DOHH2 (cell line): ENCODE results near the gene COL23A1.

Experiments used
- H3F3A ChIP-seq: fragments of 200-600 bp; sonication (generic), shearing (Covaris generic); 2 replicates; pipeline ENCODE4 v1.6.0; 2016; ENCODE audit warnings: antibody characterized with exemption, mild to moderate bottlenecking; ENCODE audit not compliant: control insufficient read depth, insufficient read depth
- H3K27ac ChIP-seq: fragments of 200-600 bp; sonication (generic); 2 replicates; pipeline ENCODE4 v1.5.1; 2014; ENCODE audit warnings: low read depth, mild to moderate bottlenecking, low read length, moderate library complexity
- H3K27me3 ChIP-seq: fragments of 200-600 bp; sonication (generic); 2 replicates; pipeline ENCODE4 v1.6.1; 2014; ENCODE audit warnings: mild to moderate bottlenecking, low read length, mixed read lengths; ENCODE audit not compliant: control insufficient read depth
- H3K36me3 ChIP-seq: fragments of 200-600 bp; sonication (generic); 2 replicates; pipeline ENCODE4 v1.6.1; 2014; ENCODE audit warnings: mild to moderate bottlenecking, low read length, moderate library complexity, mixed read lengths; ENCODE audit not compliant: control insufficient read depth
- H3K4me1 ChIP-seq: fragments of 200-600 bp; sonication (generic); 2 replicates; pipeline ENCODE4 v1.6.1; 2014; ENCODE audit warnings: mild to moderate bottlenecking, low read length, mixed read lengths; ENCODE audit not compliant: control insufficient read depth
- H3K4me2 ChIP-seq: fragments of 200-600 bp; sonication (generic); 2 replicates; pipeline ENCODE4 v1.6.0; 2014; ENCODE audit warnings: mild to moderate bottlenecking, low read length, moderate library complexity
- H3K4me3 ChIP-seq: fragments of 200-600 bp; sonication (generic); 2 replicates; pipeline ENCODE4 v1.5.1; 2014; ENCODE audit warnings: mild to moderate bottlenecking, low read length, mixed read lengths
- H3K79me2 ChIP-seq: fragments of 200-600 bp; sonication (generic); 2 replicates; pipeline ENCODE4 v1.6.1; 2014; ENCODE audit warnings: mild to moderate bottlenecking, low read length, mixed read lengths; ENCODE audit not compliant: control insufficient read depth
- H3K9me2 ChIP-seq: fragments of 200-600 bp; sonication (generic); replicated peaks from 2 replicates; pipeline ENCODE4 v1.6.1; 2014; ENCODE audit warnings: mild to moderate bottlenecking, low read length, mixed read lengths; ENCODE audit not compliant: control insufficient read depth
- H3K9me3 ChIP-seq: fragments of 200-600 bp; sonication (generic); 2 replicates; pipeline ENCODE4 v1.6.1; 2014; ENCODE audit warnings: antibody characterized with exemption, low read length, mixed read lengths; ENCODE audit not compliant: control insufficient read depth, insufficient read depth
- H4K20me1 ChIP-seq: fragments of 200-600 bp; sonication (generic); 2 replicates; pipeline ENCODE4 v1.6.0; 2014; ENCODE audit warnings: low read depth, mild to moderate bottlenecking, antibody characterized with exemption, low read length, moderate library complexity; ENCODE audit not compliant: control insufficient read depth, insufficient read depth
- EZH2phosphoT487 ChIP-seq: fragments of 200-600 bp; sonication (generic); IDR thresholded peaks from 2 replicates; pipeline ENCODE4 v1.6.1; 2017; ENCODE audit warnings: borderline replicate concordance, mild to moderate bottlenecking, antibody characterized with exemption, low read length, moderate library complexity, mixed read lengths
- TF ChIP-seq, protein P1 (sequence below): fragments of 200-600 bp; sonication (generic); IDR thresholded peaks from one replicate; pipeline ENCODE4 v1.5.1; 2014; ENCODE audit warnings: antibody characterized with exemption, mild to moderate bottlenecking, low read depth, low read length; ENCODE audit not compliant: poor library complexity, severe bottlenecking

The COL23A1 gene

DNA sequence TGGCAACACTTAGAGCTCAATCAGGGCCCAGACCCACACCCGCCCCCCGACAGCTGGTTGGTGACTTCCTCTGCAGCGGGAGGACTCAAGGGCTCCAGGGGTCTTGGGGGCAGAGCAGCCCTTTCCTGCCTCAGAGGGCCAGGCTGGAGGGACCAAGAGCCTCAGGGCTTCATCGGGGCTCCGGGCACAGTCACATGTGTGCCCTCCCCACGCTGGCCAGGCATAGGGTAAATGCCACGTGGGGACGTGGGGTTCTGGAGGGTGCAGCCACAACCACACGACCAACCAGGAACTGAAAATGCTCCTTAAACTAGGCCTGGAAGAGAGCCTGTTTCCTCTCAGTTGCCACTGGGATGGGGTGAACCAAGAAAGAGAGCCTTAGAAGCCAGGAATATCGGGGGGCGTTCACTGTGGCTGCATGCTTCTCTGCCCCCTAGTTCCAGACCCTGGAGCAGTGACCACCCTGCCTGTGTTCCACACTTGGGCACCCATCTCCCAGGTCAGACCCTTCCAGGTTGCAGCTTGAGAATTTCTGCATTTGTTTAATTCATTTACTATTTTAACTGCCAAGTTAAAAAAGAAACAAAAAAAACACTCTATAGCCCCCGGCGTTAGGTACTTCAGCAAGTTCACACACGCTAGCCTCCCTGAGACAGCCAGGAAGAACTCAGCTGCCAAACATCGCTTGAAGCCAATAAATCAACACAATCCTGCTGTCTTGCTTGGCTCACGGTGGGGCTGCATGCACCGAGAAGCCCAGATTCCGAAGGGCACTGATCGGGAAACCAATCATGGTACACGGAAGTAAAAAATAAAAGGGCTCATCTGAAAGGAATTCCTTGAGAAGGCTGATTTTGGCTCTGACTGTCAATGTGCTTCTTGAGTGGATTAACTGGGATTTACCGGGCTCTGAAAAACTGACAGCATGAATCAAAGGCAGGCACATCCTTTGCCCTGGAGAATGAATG lies 301.5 kb downstream of the COL23A1 start:
- H3K9me2 ChIP-seq = no peaks in the 10 kb centered on the region
- peaks cover 15% of the 10 kb centered on the region for H3K4me1 ChIP-seq
- no peaks in the 10 kb centered on the region for H3K27me3 ChIP-seq
- 0 out of 2 replicates have a peak, but pooled peaks cover 6% of the 10 kb centered on the region for H3F3A ChIP-seq
- no peaks in the 10 kb centered on the region for H4K20me1 ChIP-seq
- no peaks in the 10 kb centered on the region for H3K36me3 ChIP-seq
- TF ChIP-seq EZH2phosphoT487 = no peak
- TF ChIP-seq, protein P1, sequence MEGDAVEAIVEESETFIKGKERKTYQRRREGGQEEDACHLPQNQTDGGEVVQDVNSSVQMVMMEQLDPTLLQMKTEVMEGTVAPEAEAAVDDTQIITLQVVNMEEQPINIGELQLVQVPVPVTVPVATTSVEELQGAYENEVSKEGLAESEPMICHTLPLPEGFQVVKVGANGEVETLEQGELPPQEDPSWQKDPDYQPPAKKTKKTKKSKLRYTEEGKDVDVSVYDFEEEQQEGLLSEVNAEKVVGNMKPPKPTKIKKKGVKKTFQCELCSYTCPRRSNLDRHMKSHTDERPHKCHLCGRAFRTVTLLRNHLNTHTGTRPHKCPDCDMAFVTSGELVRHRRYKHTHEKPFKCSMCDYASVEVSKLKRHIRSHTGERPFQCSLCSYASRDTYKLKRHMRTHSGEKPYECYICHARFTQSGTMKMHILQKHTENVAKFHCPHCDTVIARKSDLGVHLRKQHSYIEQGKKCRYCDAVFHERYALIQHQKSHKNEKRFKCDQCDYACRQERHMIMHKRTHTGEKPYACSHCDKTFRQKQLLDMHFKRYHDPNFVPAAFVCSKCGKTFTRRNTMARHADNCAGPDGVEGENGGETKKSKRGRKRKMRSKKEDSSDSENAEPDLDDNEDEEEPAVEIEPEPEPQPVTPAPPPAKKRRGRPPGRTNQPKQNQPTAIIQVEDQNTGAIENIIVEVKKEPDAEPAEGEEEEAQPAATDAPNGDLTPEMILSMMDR = no peak
- no peak overlapping the region for H3K4me3 ChIP-seq
- H3K27ac ChIP-seq = no peak overlapping the region
- peaks cover 4% of the 10 kb centered on the region for H3K9me3 ChIP-seq
- H3K79me2 ChIP-seq = no peaks in the 10 kb centered on the region
- H3K4me2 ChIP-seq = no peak overlapping the region

DNA sequence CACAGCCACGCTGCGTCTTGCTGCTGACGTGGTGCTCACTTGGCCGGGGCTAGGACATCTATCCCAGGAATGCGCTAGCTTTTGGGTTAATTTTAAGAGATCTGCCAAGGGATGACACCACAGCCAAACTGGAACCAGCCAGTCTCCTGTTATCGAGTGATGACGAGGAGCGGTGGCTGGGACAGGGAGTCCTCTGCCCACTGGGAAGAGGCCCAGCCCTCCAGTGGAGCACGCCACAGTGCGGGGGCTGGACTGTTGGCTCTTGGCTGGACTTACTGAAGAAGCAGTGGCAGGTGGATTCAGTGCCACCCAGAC lies 302.4 kb downstream of the COL23A1 start:
- TF ChIP-seq EZH2phosphoT487 = no peak
- TF ChIP-seq, protein P1 = no peak
- Histone ChIP-seq H3K27ac (no peak overlapping the region), H3K4me2 (no peak overlapping the region), H3K4me1 (peaks cover 15% of the 10 kb centered on the region), H3K79me2 (no peaks in the 10 kb centered on the region), H3K36me3 (no peaks in the 10 kb centered on the region), H3F3A (0 out of 2 replicates have a peak, but pooled peaks cover 6% of the 10 kb centered on the region), H4K20me1 (no peaks in the 10 kb centered on the region), H3K27me3 (no peaks in the 10 kb centered on the region), H3K4me3 (no peak overlapping the region), H3K9me3 (peaks cover 6% of the 10 kb centered on the region), H3K9me2 (no peaks in the 10 kb centered on the region)

DNA sequence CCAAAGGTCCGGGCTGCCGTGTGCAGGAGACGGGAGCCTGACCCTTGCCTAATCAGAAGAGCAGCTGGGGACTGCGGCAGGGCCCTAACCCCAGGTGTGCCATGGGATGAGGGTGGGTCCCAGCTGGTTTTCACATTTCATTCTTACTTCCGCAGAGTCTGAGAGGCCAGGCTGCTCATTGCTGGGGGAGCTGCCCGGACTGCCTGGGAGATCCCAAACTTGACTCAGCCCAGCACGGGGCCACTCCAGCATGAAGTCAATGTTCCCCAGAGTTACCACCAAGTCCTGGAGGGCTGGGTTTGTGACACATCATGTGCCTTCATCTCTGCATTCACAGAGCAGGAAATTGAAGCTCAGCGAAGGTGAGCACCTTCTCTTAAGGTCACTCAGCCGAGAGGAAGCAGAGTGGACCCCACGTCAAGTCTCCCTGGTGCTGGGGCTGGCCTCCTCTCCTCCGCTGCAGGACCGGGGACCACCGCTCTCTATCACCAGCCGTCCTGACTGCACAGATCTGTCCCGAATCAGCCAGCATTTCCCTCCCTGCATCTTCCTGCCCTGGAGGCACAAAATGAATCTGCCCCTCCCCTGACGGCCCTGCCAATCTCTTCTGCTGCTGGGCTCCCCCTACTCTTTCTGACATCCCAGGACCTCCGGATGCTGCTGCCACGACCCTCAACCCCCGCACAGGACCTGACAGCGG lies 303.0 kb downstream of the COL23A1 start:
- H3K9me2 ChIP-seq = no peaks in the 10 kb centered on the region
- no peak overlapping the region for H3K4me2 ChIP-seq
- peaks cover 6% of the 10 kb centered on the region for H3K9me3 ChIP-seq
- no peak overlapping the region for H3K4me3 ChIP-seq
- H4K20me1 ChIP-seq = no peaks in the 10 kb centered on the region
- TF ChIP-seq EZH2phosphoT487 = no peak
- TF ChIP-seq, protein P1 = no peak
- no peaks in the 10 kb centered on the region for H3K36me3 ChIP-seq
- no peak overlapping the region for H3K27ac ChIP-seq
- no peaks in the 10 kb centered on the region for H3K79me2 ChIP-seq
- no peaks in the 10 kb centered on the region for H3K27me3 ChIP-seq
- 0 out of 2 replicates have a peak, but pooled peaks cover 6% of the 10 kb centered on the region for H3F3A ChIP-seq
- peaks cover 15% of the 10 kb centered on the region for H3K4me1 ChIP-seq
